B cell (primary cell): ENCODE data around the gene CEMIP. TPM values are rescaled to one million over a fixed set of nuclear protein-coding genes. Genes with fewer than 3 reads are reported as not detected.

Experiments
- ATAC-seq: fragments of 200-7000 bp; cut with Tn5 transposase; one replicate; pipeline ENCODE4 v1.10.0; 2021; ENCODE audit warnings: low read depth, mild to moderate bottlenecking, moderate number of reproducible peaks, moderate library complexity
- CTCF ChIA-PET: fragments of 350-600 bp; sonication (Branson Sonifier 250); formaldehyde crosslinking; loops from one replicate; lab custom pipeline; 2021; ENCODE audit warnings: antibody characterized with exemption, inconsistent platforms; lab: Charles Lee
- POLR2A ChIA-PET: fragments of 350-600 bp; sonication (Branson Sonifier 250); formaldehyde crosslinking; loops from one replicate; lab custom pipeline; 2021; ENCODE audit warnings: antibody characterized with exemption; lab: Charles Lee
- DNase-seq: peaks from one replicate; pipeline ENCODE4 v3.0.0; 2013
- H2AFZ ChIP-seq: 2 replicates; pipeline ENCODE4 v1.6.1; 2012; ENCODE audit warnings: mild to moderate bottlenecking, low read depth, low read length; ENCODE audit not compliant: insufficient read depth, poor library complexity, severe bottlenecking
- H3K27ac ChIP-seq, 2 donors: 1 replicate in 1 of 2; 2 replicates in 1 of 2; pipeline ENCODE4 v1.5.1; 2012 to 2013; ENCODE audit warnings: low read length in 2 of 2, mild to moderate bottlenecking in 2 of 2, moderate library complexity in 1 of 2
- H3K27me3 ChIP-seq, 4 experiments: fragments of 200-600 bp in 1 of 4; sonication (generic) in 1 of 4; replicated peaks in 1 of 4; 1 replicate in 2 of 4; 2 replicates in 2 of 4; pipeline versions ENCODE4 v1.6.1 to v1.7.0; 2013 to 2016; ENCODE audit warnings: low read length in 3 of 4, mild to moderate bottlenecking in 2 of 4, mixed read lengths in 1 of 4, moderate library complexity in 1 of 4; ENCODE audit not compliant: insufficient read depth in 4 of 4, control insufficient read depth in 3 of 4; ENCODE audit errors: control extremely low read depth in 1 of 4
- H3K36me3 ChIP-seq, 2 experiments: replicated peaks in 1 of 2; 1 replicate in 1 of 2; 2 replicates in 1 of 2; pipeline versions ENCODE4 v1.6.1 to v1.7.1; 2013; ENCODE audit warnings: low read length in 1 of 2; ENCODE audit not compliant: insufficient read depth in 2 of 2, control insufficient read depth in 1 of 2; ENCODE audit errors: control extremely low read depth in 1 of 2, extremely low read depth in 1 of 2
- H3K4me1 ChIP-seq, 2 donors: fragments of 200-600 bp in 1 of 2; sonication (generic) in 1 of 2; 1 replicate in 1 of 2; 2 replicates in 1 of 2; pipeline versions ENCODE4 v1.5.1 to v1.6.1; 2013 to 2017; ENCODE audit warnings: low read length in 2 of 2; ENCODE audit not compliant: control insufficient read depth in 2 of 2, insufficient read depth in 2 of 2
- H3K4me2 ChIP-seq: replicated peaks from 2 replicates; pipeline ENCODE3; 2012; ENCODE audit warnings: mild to moderate bottlenecking, low read depth, low read length; ENCODE audit not compliant: poor library complexity, severe bottlenecking
- H3K4me3 ChIP-seq, 5 experiments: fragments of 200-600 bp in 1 of 5; sonication (generic) in 1 of 5; 1 replicate in 3 of 5; 2 replicates in 2 of 5; pipeline versions ENCODE4 v1.5.1 to v1.7.0; 2011 to 2016; ENCODE audit warnings: low read length in 4 of 5, mild to moderate bottlenecking in 4 of 5, low read depth in 2 of 5, control low read depth in 1 of 5, moderate library complexity in 1 of 5; ENCODE audit not compliant: insufficient read depth in 1 of 5; ENCODE audit errors: control extremely low read depth in 1 of 5, extremely low read depth in 1 of 5
- H3K79me2 ChIP-seq: fragments of 200-600 bp; sonication (generic); one replicate; pipeline ENCODE4 v1.6.0; 2016; ENCODE audit warnings: low read length; ENCODE audit not compliant: control insufficient read depth, insufficient read depth
- H3K9ac ChIP-seq: fragments of 200-600 bp; sonication (generic); 2 replicates; pipeline ENCODE4 v1.6.1; 2017; ENCODE audit warnings: mild to moderate bottlenecking, low read length, moderate library complexity
- H3K9me3 ChIP-seq, 3 donors: one replicate each; pipeline versions ENCODE4 v1.6.1 to v1.7.1; 2013; ENCODE audit warnings: low read length in 2 of 3; ENCODE audit not compliant: control insufficient read depth in 2 of 3, insufficient read depth in 1 of 3; ENCODE audit errors: control extremely low read depth in 1 of 3
- H4K20me1 ChIP-seq: 2 replicates; pipeline ENCODE4 v1.6.0; 2012; ENCODE audit warnings: mild to moderate bottlenecking, low read length; ENCODE audit not compliant: insufficient read depth, control insufficient read depth, poor library complexity, severe bottlenecking
- H3K27ac Mint-ChIP-seq: one replicate; pipeline ENCODE4 v1.8.0; 2021; ENCODE audit warnings: mixed read lengths
- H3K27me3 Mint-ChIP-seq: one replicate; pipeline ENCODE4 v1.8.0; 2021; ENCODE audit warnings: mixed read lengths
- H3K4me1 Mint-ChIP-seq: one replicate; pipeline ENCODE4 v1.8.0; 2021; ENCODE audit warnings: mixed read lengths
- H3K4me3 Mint-ChIP-seq: one replicate; pipeline ENCODE4 v1.8.0; 2021; ENCODE audit warnings: mixed read lengths
- H3K9me3 Mint-ChIP-seq: one replicate; pipeline ENCODE4 v1.8.0; 2022; ENCODE audit warnings: mixed read lengths; ENCODE audit not compliant: insufficient read depth
- CTCF ChIP-seq: fragments of 200-600 bp; IDR thresholded peaks from one replicate; pipeline ENCODE4 v1.8.0; 2022; ENCODE audit warnings: antibody characterized with exemption, mild to moderate bottlenecking
- EZH2 ChIP-seq: IDR thresholded peaks from 2 replicates; pipeline ENCODE4 v1.6.1; 2012; ENCODE audit warnings: borderline replicate concordance, low read depth, mild to moderate bottlenecking, moderate library complexity, low read length; ENCODE audit not compliant: insufficient read depth, poor library complexity, severe bottlenecking
- WGBS: methylation state at CpG from one replicate; pipeline ENCODE4 v1.1.5; 2013; ENCODE audit warnings: missing lambda C conversion rate; ENCODE audit not compliant: insufficient coverage; 5-methylcytosine and 5-hydroxymethylcytosine counted together
- intact Hi-C: fragments of 100-400 bp; cut with micrococcal nuclease; formaldehyde crosslinking; loops from one replicate; pipeline ENCODE4 v1.10.0; 2022
- polyA plus RNA-seq: library from polyadenylated mRNA; depleted of rRNA; stranded (reverse); fragments of >200 nt; gene quantifications from 2 replicates; pipeline ENCODE4 v1.2.3, GENCODE V29; 2012
- total RNA-seq, 2 donors: library from RNA; stranded (reverse); fragments of 120-200 nt in 1 of 2; gene quantifications; 1 replicate in 1 of 2; 2 replicates in 1 of 2; pipeline versions ENCODE4 v1.2.3 to v1.2.4, GENCODE V29; 2013 to 2022

CEMIP gene
- total and polyA plus RNA-seq, 2 donors (not counting 1 experiment from before 2014, with no cell fraction given): 0.32 TPM; not detected in 1

GRCh38 chr15:80940331-80940730 lies 161.2 kb downstream of the CEMIP start:
- CTCF ChIA-PET: interaction anchor here (1.2 to 1.9 kb wide), 3 partner anchors 29 to 484 kb away, joined by 3 to 4 read pairs (median 3); no protein-coding TSS in a partner anchor
- 100% methylated on average over 4 of the region's 4 CpGs for WGBS
- H4K20me1 ChIP-seq: no peaks in the 10 kb centered on the region

GRCh38 chr15:80940851-80941250 lies 161.7 kb downstream of the CEMIP start:
- Mint-ChIP-seq H3K4me3 (no peak overlapping the region), H3K27ac (no peak overlapping the region), H3K4me1 (peaks cover 6% of the 10 kb centered on the region), H3K9me3 (no peaks in the 10 kb centered on the region), H3K27me3 (no peaks in the 10 kb centered on the region)
- Histone ChIP-seq H3K4me2 (no peak overlapping the region), H3K27me3 (no peaks in the 10 kb centered on the region), H3K4me3 (no peak overlapping the region), H3K9ac (no peak overlapping the region), H2AFZ (no peak overlapping the region), H3K79me2 (no peaks in the 10 kb centered on the region), H3K36me3 (peaks cover 0 to 25% of the 10 kb centered on the region in 2 experiments), H3K4me1 (peaks cover 6% of the 10 kb centered on the region in 2 donors), H4K20me1 (no peaks in the 10 kb centered on the region), H3K9me3 (no peaks in the 10 kb centered on the region), H3K27ac (no peak overlapping the region)
- ATAC-seq (no peak), DNase-seq (no peak)
- POLR2A ChIA-PET: no interaction called here
- CTCF ChIA-PET: interaction anchor here (1.9 kb wide), 1 partner anchor 29 kb away, joined by 4 read pairs; no protein-coding TSS in a partner anchor
- WGBS: 98% methylated on average over 5 of the region's 6 CpGs
- no peak for TF ChIP-seq CTCF
- no peak for TF ChIP-seq EZH2
- intact Hi-C loops: no loop called here

More at GRCh38 chr15:80940331-80940730, 161.2 kb downstream of the CEMIP start:
- no peaks in the 10 kb centered on the region for H3K9me3 Mint-ChIP-seq
- no peaks in the 10 kb centered on the region for H3K27me3 Mint-ChIP-seq
- no peak overlapping the region for H3K9ac ChIP-seq
- no peak for DNase-seq
- H3K36me3 ChIP-seq: peaks cover 0 to 25% of the 10 kb centered on the region in 2 experiments
- no peaks in the 10 kb centered on the region for H3K9me3 ChIP-seq
- intact Hi-C loops: no loop called here
- no peaks in the 10 kb centered on the region for H3K27me3 ChIP-seq
- POLR2A ChIA-PET: no interaction called here
- peaks cover under 1% of the 10 kb centered on the region for H3K4me1 Mint-ChIP-seq
- no peak overlapping the region for H3K4me3 ChIP-seq
- no peak overlapping the region for H2AFZ ChIP-seq
- H3K4me3 Mint-ChIP-seq: no peak overlapping the region
- H3K27ac ChIP-seq: no peak overlapping the region
- TF ChIP-seq EZH2 (no peak), CTCF (no peak)
- no peak overlapping the region for H3K27ac Mint-ChIP-seq
- H3K4me2 ChIP-seq: no peak overlapping the region
- H3K79me2 ChIP-seq: no peaks in the 10 kb centered on the region
- H3K4me1 ChIP-seq: peaks cover under 1 to 1% of the 10 kb centered on the region in 2 donors
- no peak for ATAC-seq
